Measurements from ENCODE around the gene XRRA1.

The XRRA1 gene

GRCh38 chr11:74949753-74950137 is 854 bp upstream of the XRRA1 start:
- DNase-seq = no peak

GRCh38 chr11:74948546-74948897 is 369 bp downstream of the XRRA1 start:
- DNase-seq = peak; percentile 53

- no peak for DNase-seq
Observed at GRCh38 chr11:74942073-74942759, 6.7 kb downstream of the XRRA1 start.

- no peak for DNase-seq
Observed at GRCh38 chr11:74941492-74941891, 7.4 kb downstream of the XRRA1 start.

- DNase-seq = no peak
Observed at GRCh38 chr11:74937696-74938475, 11.0 kb downstream of the XRRA1 start.

GRCh38 chr11:74936976-74937375 is 11.9 kb downstream of the XRRA1 start:
- DNase-seq = no peak

GRCh38 chr11:74936087-74936486 is 12.8 kb downstream of the XRRA1 start:
- peak; percentile 18 for DNase-seq

GRCh38 chr11:74935285-74935684 is 13.6 kb downstream of the XRRA1 start:
- no peak for DNase-seq

GRCh38 chr11:74933765-74934164 is 15.1 kb downstream of the XRRA1 start:
- no peak for DNase-seq

GRCh38 chr11:74932797-74933196 is 16.1 kb downstream of the XRRA1 start:
- no peak for DNase-seq

- DNase-seq = no peak
Observed at GRCh38 chr11:74932169-74932568, 16.7 kb downstream of the XRRA1 start.

GRCh38 chr11:74929431-74930363 is 19.2 kb downstream of the XRRA1 start:
- peak; percentile 85 for DNase-seq

GRCh38 chr11:74927496-74927895 is 21.4 kb downstream of the XRRA1 start:
- no peak for DNase-seq

GRCh38 chr11:74926304-74927030 is 22.4 kb downstream of the XRRA1 start:
- no peak for DNase-seq

- no peak for DNase-seq
Observed at GRCh38 chr11:74925281-74925680, 23.6 kb downstream of the XRRA1 start.

- no peak for DNase-seq
Observed at GRCh38 chr11:74923125-74923524, 25.8 kb downstream of the XRRA1 start.

GRCh38 chr11:74909812-74910211 is 39.1 kb downstream of the XRRA1 start:
- DNase-seq = no peak

GRCh38 chr11:74909385-74909784 is 39.5 kb downstream of the XRRA1 start:
- DNase-seq = no peak

GRCh38 chr11:74905326-74905725 is 43.6 kb downstream of the XRRA1 start:
- no peak for DNase-seq

GRCh38 chr11:74902342-74902741 is 46.5 kb downstream of the XRRA1 start:
- no peak for DNase-seq

GRCh38 chr11:74896311-74896710 is 52.6 kb downstream of the XRRA1 start:
- no peak for DNase-seq

GRCh38 chr11:74895340-74896116 is 53.4 kb downstream of the XRRA1 start:
- DNase-seq = no peak

All from NCI-H1105 treated with DMSO at 0.1 percent for 48 hours (cell line).